Activated naive CD4-positive, alpha-beta T cell treated with anti-CD3 and anti-CD28 coated beads, Interleukin-2, amount 50 U/mL, for 16 hours (primary cell): ENCODE measurements around the gene SFMBT1.

Experiments
- DNase-seq: peaks from one replicate; pipeline ENCODE4 v3.0.0-alpha.2; 2020

The SFMBT1 gene

DNA sequence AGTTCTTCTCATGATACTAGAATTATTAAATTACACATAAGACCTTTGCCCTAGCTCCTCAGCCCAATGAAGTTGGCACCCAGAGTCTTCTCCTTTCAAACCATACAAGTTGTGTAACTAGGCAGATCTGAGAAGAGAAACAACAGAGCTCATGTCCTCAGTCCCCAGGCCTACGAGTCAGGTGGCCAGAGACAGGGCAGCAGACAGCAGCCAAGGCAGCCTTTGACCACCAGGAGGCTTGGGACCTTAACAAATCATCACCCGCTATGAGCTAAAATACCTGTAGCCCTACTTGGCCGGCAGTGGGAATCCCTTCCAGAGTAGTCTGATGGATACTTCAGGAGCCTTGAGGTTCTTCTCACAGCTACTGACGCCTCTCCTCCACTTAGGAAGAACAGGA, 166.8 kb downstream of the SFMBT1 start:
- no peak for DNase-seq

DNA sequence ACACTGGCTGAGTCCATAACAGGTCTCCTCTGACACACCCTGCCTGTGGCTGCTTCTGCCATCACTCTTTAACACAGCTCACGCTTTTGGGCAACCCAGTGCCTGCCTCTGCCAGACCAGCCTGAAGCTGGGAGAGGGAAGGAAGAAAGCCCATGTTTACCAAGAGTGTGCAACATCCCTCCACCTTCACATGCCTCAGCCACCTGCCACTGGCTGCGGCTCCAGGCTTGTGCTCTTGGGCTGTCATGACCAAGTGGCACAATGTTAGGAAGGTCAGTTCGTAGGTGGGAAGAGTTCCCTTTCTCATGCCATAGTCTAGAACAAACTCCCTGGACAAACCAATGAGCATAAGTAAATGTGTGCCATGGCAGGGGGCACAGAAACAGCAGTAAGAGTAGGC, 168.8 kb downstream of the SFMBT1 start:
- no peak for DNase-seq

DNA sequence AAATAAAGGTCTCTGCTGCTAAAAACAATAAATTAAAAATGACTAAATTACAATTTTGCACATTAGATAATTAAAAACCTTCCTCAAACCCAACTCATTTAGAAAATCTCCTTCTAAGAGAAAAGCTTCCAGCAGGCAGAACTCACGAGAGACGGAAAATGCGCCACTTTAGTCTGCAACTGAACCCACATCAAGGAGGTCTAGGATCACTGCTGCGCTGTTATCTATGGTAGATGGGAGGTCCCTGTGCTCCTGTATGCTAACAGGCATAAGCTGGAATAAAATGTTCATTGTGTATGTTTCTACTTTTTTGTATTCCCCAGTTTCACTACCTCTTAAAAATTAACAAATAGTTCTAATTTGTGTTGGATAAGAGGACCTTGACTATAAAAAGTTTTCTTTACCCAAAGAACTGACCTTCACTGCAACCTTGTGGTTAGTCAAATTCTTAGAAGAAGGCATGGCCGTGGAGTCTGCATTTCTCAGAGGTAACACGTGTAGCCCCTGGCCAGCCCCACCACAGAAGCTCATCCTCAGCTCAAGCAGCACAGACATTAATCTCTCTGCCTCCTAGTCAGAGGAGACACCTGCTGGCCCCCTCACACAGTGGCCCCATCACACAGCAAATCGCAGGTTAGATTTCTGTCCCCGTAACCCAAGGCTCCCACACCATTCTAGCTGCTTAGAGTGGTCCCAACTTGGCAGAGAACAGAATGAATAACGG, 170.8 kb downstream of the SFMBT1 start:
- DNase-seq, result no peak

DNA sequence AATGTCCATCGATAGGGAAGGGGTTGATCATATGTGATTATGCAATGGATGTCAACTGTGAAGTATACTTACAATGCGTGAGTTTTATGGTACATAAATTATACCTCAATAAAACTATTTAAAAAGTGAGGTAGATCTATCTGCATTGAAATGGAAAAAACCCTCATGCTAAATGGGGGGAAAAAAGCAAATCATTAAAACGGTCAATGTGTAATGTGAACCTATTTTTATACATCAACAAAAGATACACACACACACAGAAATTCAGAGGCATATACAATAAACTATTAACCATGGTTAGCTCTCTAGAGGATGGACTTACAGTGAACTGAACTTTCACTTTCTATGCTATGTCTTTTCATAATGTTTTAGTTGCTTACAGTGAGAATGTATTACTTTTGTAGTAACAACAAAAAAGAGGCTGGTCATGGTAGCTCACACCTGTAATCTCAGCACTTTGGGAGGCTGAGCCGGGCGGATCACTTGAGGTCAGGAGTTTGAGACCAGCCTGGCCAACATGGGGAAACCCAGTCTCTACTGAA, 171.6 kb downstream of the SFMBT1 start:
- no peak for DNase-seq

DNA sequence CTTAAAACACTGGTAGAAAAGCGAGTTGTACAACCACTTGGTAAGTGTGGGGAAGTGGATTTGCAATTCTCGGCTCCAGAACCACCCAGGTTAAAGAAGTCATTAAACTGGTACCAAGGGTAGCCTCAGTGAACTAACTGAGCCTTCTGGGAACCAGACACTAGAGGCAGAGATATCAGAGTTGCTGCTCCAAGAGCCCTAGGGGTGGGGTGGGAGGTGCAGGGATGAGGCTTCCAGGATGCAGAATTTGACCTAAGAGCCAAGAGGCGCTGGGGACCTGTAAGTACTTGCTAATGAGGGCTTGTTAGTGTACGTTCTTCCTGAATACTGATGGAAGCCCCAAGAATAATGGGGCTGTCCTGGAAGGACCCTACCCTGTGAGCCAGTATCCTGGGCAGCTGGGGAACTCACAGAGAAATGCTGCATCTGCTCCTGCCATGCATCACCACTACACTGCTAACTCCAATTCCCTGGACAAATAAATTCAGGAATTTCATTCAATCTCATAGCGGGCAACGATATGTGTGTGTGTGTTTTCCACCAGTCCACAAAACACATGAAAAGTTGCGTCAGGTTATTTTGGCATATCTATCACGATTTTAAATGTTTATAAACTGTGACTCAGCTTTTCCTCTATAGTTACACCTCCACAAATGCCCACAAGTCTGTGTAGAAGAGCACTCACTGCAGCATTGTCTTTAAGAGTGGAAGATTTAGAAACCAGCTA, 172.3 kb downstream of the SFMBT1 start:
- DNase-seq, result no peak

DNA sequence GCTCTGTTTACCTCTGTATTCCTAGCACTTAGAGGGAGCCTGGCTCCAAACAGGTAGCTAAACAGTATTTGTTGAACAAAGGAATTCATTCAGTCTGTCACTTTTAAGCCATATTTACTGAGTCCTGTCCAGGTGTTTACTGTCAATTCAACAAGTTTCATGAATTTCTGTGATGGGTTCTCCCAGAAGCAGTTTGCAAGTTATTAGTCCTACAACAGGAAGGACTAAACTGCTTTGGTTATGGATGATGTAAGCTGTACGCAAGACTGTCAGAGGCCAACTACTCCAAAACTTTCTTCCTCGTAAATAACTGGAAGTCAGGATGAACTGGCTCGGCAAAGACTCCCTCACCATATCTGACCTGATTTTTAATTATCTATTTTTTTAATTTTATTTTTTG, 173.6 kb downstream of the SFMBT1 start:
- DNase-seq, result no peak

DNA sequence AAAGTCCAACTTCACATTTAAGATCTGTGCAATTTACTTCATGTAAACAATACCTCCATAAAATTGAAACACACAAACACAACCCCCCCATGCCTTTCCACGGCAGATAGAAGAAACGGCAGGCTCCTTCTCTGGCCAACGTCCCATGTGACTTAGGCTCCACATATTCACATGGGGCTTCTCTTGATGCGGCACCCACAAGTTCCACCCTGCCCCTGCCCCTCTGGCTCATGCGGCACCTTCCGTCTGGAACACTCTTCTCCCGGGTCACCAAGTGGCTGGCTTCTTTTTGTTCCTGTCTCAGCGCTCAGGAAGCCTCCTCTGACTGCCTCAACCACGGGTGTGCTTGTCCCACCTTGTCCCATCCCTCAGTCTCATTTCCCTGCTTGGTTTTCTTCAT, 174.1 kb downstream of the SFMBT1 start:
- DNase-seq, result no peak

DNA sequence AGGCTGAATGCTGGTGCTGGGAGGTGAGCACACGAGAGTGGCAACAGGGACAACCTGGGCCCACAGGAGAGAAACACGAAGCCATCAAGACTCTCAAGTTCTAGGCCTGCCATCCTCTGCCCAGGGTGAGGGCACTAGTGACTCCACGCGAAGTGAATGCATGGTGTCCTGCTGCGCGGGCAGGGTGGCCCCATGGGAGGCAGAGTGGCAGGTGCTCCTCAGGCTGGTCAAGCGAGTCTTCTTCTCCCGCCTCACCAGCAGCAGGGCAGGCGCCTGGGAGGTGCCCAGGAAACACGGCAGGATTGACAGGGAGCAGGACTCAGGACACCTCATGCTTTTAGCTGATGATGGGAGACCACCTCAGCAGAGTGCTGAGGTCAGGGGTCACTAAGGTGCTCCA, 175.4 kb downstream of the SFMBT1 start:
- no peak for DNase-seq

DNA sequence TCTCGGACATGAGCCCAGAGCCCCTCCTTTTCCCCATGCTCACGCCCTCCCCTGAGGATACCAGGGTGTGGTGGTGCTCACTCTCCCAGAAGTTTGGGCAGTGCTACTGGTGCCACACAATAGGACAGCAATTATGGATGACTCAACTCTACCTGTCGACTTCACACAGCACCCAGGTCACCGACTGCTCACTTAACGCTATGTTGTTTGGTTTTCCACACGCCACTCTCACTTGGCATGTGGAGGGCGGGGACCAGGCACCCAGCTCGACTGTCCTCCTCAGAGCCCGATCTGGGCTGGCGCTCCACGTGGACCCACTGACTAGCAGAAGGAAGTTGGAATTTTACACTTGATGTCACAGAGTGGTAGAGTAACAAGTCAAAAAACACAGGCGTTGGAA, 179.4 kb downstream of the SFMBT1 start:
- no peak for DNase-seq

DNA sequence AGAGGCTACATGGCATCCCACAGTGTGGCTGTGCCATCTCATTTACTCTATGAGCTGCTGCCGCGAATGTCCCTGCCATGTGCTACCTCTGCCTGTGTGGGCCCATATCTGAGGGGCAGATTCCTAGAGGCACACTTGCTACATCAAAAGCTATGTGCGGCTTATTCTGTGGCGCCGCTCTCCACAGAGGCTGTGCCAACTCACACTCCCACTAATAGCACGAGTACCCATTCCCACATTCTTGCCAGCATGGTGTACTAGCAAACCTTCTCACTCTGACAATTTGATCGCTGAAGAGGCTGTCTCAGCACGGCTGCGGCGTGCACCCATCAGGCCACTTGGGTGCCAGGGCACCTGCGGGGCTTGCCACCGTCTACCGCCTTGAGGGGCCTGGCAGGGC, 179.9 kb downstream of the SFMBT1 start:
- DNase-seq, result no peak

DNA sequence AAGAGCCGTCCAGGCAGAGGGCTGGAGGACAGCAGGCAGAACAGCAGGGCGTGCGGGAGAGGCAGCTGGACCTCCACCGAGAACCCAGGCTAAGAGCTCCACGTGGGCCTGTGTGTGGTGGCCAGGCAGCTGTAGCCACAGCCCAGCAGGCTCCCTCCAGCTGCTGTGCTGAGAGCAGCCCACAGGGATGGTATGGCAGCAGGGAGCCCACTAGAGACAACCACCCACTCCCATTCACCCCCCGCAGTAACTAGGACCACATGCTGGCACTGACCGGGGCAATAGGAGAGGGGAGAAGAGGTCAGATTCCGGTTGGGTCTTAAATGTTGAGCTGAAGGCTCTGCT, 185.5 kb downstream of the SFMBT1 start:
- DNase-seq, result no peak

DNA sequence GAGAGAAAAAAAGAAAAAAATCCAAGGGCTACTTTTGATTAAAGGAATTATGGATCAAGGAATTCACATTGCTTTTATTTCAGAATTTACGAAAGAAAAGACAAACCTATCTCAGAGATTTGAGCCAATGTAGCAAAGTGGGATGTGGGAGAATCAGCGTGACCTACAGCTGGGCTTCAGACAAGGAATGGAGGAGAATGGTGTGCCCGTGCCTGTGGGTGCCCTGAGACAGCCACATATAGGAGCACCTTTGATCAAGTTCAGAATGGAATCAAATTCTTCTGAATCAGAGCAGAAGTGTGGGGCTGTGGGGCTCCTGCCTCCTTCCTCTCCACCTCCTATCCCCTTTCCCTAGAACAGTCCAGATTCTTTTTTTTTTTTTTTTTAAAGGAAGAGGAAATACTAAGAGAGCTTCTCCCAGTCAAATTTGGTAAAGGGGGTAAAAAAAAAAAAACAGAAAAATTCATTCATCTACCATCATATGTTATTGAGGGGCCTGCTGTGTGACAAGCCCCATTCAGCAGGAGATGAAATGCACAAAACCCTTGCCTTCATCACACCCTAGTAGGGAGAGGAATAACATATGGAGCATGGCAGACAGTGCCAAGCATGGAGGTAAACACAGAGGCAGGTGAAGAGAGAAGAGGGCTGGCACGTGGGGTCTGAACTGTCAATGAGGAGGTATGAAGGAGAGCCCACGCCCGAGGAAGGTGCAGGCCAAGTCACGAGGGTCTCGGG, 186.0 kb downstream of the SFMBT1 start:
- no peak for DNase-seq

DNA sequence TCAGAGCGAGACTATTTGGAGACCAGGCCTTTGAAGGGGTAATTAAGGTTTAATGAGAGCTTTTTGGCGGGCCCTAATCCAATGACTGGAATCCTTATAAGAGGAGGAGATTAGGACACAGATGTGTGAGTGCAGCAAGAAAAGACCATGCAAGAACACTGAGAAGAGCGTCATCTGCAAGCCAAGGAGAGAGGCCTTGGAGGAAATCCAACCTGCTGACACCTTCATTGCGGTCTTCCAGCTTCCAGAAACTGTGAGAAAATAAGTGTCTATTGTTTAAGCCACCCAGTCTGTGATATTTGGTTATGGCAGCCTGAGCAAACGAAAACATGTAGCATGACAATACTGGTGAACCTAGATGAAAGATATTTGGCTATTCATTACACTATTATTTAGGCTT, 188.0 kb downstream of the SFMBT1 start:
- DNase-seq, result no peak

DNA sequence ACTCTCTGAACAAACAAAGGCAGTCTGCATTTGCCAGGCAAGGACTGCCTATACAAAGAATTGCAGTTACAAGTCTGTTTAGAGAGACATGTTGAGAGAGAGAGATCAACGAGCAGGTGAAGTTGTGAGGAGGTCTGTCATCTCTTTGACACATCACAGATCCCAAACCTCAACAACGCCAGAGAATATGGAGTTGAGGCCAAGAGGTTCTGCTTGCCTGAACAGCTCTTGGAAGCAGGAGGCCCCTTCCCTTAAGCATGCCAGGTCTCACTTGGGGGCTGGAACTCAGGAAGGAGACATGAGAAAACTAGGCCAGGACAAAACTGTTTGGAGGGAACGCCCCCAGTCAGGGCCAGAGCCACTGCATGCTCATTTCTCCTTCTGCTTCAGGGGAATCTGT, 188.7 kb downstream of the SFMBT1 start:
- no peak for DNase-seq

DNA sequence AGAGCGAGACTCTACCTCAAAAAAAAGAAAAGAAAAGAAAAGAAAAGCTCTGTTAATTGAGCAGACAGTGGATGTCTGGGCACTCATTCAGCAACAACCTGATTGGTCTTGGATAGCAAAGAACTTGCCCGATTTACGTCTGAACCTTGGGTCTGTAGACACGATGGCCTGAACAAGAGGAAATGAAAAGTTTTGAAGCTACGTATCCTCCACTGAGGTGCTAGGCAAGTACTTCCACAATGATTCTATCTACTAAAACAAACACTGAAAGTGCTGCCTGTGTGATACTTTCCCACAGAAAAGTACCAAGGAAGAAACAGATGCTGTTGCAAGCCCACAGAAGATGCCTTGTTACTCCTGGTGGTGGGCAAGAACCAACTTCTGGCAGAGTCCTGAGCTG, 189.2 kb downstream of the SFMBT1 start:
- no peak for DNase-seq

DNA sequence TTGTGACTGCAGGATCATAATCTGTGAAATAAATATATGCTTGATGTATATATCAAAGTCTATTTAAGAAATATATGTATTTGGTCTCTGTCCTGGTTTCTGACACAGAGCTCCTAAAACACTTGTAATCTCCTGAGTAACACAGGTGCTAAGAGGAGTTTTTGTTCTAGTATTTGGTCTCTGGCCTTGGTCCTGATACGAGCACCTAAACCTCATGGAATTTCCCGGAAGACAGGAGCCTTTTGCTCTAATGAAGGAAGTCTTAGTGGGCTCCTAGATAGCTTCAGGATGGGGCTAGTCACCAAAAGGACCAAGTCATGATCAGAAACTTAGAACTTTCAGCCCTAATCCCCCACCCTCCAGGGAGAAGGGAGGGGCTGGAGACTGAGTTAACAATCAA, 191.9 kb downstream of the SFMBT1 start:
- no peak for DNase-seq
